WI38 (cell line): ENCODE measurements around the gene SARDH.

Experiments
- H3K4me3 ChIP-seq: 2 replicates; pipeline ENCODE4 v1.5.1; 2011; ENCODE audit warnings: low read depth, mild to moderate bottlenecking, control low read depth, low read length
- TF ChIP-seq, protein P1 (sequence below): IDR thresholded peaks from 2 replicates; pipeline ENCODE4 v1.5.1; 2012; ENCODE audit warnings: low read depth, mild to moderate bottlenecking, control low read depth, low read length

Gene SARDH

DNA sequence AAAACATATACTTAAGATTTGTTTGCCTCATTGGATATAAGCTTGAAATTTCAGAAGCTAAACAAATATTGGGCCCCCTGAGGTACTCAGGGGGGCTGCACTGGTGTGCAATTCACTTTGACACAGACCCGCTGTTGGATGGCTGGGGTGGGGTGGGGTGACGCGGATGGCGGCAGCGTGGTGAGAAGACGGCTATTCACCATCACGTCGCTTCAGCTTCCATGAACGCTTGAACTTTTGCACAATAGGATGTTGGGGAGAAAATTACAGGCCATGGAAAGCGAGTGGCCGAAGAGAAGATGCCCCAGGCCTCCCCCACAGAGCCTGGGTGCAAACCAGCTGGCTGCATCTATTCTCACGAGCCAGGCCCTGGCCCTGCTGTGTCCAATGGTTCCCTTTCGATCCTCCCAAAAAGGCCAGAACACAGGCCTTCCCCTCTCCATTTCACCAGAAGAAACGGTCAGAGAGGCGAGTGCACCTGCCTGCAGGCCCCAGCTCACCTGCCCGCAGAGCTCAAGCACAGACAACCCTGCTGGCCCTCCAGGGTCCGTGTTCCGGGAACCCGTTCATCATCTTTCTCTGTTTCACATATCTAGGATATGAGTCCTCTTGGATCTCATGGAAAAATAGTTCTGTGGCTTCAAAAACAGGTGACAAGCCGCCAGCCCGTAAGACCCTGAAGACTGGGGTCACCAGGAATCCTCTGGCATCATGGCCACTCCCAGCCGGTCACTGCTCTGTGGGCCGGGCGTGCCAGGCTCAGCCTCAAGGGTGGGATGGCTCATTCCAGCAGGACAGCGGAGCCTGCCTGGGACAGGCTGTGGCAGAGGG is 46.8 kb upstream of the SARDH start:
- no peak overlapping the region for H3K4me3 ChIP-seq
- TF ChIP-seq, protein P1, sequence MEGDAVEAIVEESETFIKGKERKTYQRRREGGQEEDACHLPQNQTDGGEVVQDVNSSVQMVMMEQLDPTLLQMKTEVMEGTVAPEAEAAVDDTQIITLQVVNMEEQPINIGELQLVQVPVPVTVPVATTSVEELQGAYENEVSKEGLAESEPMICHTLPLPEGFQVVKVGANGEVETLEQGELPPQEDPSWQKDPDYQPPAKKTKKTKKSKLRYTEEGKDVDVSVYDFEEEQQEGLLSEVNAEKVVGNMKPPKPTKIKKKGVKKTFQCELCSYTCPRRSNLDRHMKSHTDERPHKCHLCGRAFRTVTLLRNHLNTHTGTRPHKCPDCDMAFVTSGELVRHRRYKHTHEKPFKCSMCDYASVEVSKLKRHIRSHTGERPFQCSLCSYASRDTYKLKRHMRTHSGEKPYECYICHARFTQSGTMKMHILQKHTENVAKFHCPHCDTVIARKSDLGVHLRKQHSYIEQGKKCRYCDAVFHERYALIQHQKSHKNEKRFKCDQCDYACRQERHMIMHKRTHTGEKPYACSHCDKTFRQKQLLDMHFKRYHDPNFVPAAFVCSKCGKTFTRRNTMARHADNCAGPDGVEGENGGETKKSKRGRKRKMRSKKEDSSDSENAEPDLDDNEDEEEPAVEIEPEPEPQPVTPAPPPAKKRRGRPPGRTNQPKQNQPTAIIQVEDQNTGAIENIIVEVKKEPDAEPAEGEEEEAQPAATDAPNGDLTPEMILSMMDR, result no peak

DNA sequence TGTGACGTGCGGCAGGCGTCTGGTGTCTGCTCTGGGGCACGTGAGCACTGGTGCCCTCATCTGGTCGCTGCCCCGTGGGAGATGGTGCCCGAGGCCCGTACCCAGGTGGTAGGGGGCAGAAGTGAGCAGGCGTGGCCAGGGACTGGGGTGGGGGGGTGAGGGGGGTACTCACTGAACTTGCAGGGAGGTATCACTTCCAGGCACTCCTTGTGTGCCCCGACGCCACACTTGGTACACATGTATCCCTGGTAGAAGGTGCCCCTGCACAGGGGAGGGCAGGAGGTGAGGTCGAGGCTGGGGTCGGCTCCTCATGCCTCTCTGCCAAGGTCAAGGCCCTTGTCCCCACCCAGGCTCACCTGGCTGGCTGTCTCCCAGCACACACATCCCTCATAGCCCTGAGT is 45.2 kb upstream of the SARDH start:
- TF ChIP-seq, protein P1, result no peak
- H3K4me3 ChIP-seq, result no peak overlapping the region

DNA sequence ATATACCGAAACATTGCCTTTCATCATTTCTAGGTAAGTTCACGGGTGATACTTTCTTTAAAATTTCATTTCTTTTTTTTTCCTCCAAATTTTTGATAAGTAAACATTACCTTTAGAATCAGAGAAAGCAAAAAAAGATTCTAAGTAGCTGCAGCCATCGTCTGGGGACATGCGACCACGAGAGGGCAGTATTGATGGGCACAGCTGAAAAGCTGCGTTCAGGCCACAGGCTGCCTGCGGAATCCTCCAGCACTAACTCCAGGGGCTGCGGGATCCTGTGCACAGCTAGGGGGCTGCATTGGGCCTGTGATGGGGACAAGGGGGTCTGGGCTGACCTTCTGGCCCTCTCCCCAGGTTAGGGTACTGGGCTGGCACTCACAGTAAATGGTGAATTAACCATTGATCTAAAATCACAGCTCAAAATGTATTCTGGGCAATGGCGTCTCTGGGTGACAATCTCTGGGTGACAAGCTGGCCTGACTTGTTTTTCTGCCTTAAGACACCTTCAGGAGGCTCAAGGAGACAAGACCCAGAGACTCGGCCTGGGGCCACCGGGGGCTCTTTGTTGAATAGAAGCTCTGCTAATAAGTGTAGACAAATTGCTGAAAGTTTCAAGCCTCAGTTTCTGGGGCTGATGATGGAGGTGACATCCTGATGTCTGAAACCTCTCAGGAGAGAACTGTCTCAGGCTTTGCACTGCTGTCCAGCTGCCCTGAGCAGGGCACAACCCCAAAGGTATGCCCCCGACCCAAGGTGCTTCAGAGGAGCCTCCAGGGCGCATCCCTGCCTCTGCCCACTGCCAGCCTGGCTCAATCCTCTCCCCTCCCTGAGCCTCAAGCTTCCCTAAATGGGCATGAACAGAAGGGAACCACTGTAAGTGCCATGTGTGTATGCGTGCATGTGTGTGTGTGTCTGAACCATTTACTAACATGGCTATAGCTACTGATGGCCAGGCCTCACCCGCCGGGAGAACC is 44.3 kb upstream of the SARDH start:
- TF ChIP-seq, protein P1, result peak; percentile 81
- no peak overlapping the region for H3K4me3 ChIP-seq

DNA sequence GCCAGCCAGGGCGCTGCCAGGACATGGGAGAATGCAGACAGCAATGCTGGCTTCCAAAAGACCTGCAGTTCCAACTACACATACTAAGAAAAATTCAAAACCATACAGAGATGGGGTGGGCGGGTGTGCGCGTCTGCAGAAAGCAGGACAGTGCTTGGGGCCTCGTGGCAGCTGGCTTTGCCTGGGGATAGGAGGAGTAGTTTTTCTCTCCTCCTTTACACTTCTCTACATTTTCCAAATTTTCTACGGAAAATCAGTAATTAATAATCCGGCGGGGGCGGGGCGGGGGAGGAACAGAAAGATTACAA is 43.6 kb upstream of the SARDH start:
- TF ChIP-seq, protein P1, result no peak
- no peak overlapping the region for H3K4me3 ChIP-seq

DNA sequence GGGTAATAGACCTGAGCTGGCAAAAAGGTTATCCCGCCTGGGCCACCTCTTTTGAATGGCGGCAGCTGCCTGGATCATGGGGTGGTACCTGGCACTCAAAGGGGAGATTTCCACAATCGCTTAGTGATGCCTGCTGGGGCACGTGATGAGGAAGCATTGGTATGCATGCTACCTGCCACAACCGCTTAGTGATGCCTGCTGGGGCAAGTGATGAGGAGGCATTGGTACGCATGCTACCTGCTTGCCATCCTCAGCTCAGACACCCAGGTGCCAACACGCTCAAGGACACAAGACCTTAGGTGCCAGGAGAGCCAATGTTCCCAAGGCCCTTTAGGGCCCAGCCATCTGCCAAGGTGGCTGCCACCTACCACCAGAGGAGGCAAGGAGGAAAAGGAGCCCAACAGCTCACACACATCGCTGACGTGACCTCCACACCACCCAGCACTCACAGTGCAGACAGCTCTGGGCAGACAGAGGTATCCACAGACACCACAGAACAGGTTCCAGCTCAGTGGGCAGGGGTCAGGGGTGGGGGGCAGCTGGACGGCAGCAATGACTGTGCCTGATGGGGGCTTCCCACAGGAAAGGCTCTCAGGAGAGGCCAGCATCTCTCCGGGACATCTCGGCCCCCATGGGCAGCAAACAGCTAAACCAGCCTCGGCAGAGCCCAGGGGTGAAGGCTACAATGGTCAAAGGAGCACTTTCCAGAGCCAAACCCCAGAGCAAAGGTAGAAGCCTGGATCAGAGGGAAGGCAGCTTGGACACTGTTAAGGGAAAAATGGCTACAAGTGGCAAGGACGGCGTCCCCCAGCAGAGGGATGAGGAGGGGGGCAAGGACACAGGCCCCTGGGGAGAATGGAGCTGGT is 43.0 kb upstream of the SARDH start:
- H3K4me3 ChIP-seq, result no peak overlapping the region
- TF ChIP-seq, protein P1, result no peak

DNA sequence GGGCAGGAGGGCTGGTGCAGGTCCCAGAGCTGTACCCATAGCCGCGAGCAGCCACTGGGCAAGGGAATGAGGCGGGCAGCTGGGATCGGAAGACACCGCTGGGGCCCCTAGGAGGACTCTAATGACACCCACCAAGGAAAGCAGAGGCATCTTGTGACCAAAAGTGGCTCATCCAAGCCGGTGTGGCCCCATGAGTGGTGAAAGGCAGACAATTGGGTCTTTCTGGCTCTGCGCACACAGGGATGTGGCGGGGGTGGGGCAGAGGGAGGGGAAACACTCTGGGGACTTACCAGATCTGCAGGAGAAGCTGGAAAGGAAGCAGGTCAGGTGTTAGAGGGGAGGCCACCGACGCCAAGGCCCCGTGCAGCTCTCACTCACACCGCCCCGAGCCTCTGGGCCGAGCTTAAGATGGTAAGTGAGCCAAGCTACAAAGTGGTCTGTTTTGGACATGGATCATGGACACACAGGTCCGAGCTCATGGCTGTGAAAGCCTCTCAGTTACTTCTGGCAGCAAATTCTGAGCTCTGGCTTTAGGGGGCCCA is 42.3 kb upstream of the SARDH start:
- H3K4me3 ChIP-seq, result no peak overlapping the region
- TF ChIP-seq, protein P1, result no peak
